BE2C (cell line): ENCODE measurements around the gene PLXNC1.

Source experiments
- DNase-seq: peaks from one replicate; pipeline ENCODE4 v3.0.0-alpha.2; 2020
- H3K27me3 ChIP-seq: fragments of 250-450 bp; sonication (Bioruptor Pico); 2 replicates; pipeline ENCODE4 v1.5.1; 2020; ENCODE audit warnings: mild to moderate bottlenecking
- H3K36me3 ChIP-seq: fragments of 250-450 bp; sonication (Bioruptor Pico); 2 replicates; pipeline ENCODE4 v1.5.1; 2020; ENCODE audit warnings: mild to moderate bottlenecking
- H3K4me1 ChIP-seq: fragments of 250-450 bp; sonication (Bioruptor Pico); 2 replicates; pipeline ENCODE4 v1.5.1; 2020
- H3K4me3 ChIP-seq: 2 replicates; pipeline ENCODE4 v1.5.1; 2011; ENCODE audit warnings: low read depth, low read length
- H3K9me3 ChIP-seq: fragments of 250-450 bp; sonication (Bioruptor Pico); 2 replicates; pipeline ENCODE4 v1.5.1; 2020
- CTCF ChIP-seq: IDR thresholded peaks from 2 replicates; pipeline ENCODE4 v1.5.1; 2012; ENCODE audit warnings: mild to moderate bottlenecking, low read depth, low read length

The PLXNC1 gene

GRCh38 chr12:94149119-94149780 is 873 bp downstream of the PLXNC1 start:
- Histone ChIP-seq H3K4me3 (no peak overlapping the region), H3K9me3 (no peaks in the 10 kb centered on the region), H3K36me3 (no peaks in the 10 kb centered on the region), H3K4me1 (no peaks in the 10 kb centered on the region), H3K27me3 (peaks cover 81% of the 10 kb centered on the region)
- DNase-seq, result peak; percentile 32
- TF ChIP-seq CTCF, result no peak

- Histone ChIP-seq H3K9me3 (no peaks in the 10 kb centered on the region), H3K4me1 (no peaks in the 10 kb centered on the region), H3K36me3 (no peaks in the 10 kb centered on the region), H3K27me3 (peaks cover 78% of the 10 kb centered on the region), H3K4me3 (no peak overlapping the region)
- no peak for DNase-seq
- TF ChIP-seq CTCF, result no peak
Observed at GRCh38 chr12:94149781-94150239, 1.4 kb downstream of the PLXNC1 start.

- Histone ChIP-seq H3K9me3 (no peaks in the 10 kb centered on the region), H3K27me3 (peaks cover 77% of the 10 kb centered on the region), H3K4me3 (no peak overlapping the region), H3K4me1 (no peaks in the 10 kb centered on the region), H3K36me3 (no peaks in the 10 kb centered on the region)
- DNase-seq, result no peak
- TF ChIP-seq CTCF, result no peak
Observed at GRCh38 chr12:94150240-94151121, 2.1 kb downstream of the PLXNC1 start.

GRCh38 chr12:94151582-94151981 is 3.2 kb downstream of the PLXNC1 start:
- H3K9me3 ChIP-seq, result no peaks in the 10 kb centered on the region
- no peak for DNase-seq
- no peak overlapping the region for H3K4me3 ChIP-seq
- no peaks in the 10 kb centered on the region for H3K4me1 ChIP-seq
- peaks cover 67% of the 10 kb centered on the region for H3K27me3 ChIP-seq
- H3K36me3 ChIP-seq, result no peaks in the 10 kb centered on the region
- no peak for TF ChIP-seq CTCF

DNA sequence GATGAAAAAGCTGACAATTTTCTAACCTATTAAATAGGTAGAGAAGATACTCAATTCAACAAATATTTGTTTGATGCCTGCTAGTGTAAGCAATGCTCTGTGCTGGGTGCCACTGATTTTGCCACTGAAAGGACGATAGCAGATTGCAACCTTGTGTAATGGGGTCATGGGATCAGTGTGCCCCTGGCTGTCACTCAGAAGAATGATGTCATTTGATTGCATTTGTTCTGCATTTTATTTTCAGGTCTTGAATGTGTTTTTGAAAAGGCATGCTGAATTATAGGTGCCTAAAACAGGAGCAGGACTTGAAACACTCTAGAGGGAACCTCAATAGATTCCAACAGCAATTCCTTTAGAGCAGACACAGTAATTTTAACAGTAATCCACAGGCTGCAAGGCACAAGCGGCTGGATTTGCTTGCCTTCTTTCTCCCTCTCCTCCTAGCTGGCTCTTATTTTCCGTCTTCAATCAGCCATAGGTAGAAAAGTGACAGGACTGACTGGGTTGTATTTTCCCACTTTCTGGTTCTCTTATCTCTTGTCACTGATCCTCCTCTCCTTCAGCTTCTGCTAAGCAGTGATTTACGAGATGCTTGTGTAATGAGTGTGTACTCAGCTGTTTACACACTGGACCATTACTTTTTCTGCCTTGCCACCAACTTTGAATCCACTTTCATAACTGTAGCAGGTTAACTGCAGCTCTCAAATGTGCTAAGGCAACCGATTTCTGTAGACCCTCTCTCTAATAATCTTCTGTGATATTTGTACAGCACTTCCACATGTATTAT is 4.1 kb downstream of the PLXNC1 start:
- H3K4me1 ChIP-seq, result no peaks in the 10 kb centered on the region
- peaks cover 61% of the 10 kb centered on the region for H3K27me3 ChIP-seq
- H3K4me3 ChIP-seq, result no peak overlapping the region
- no peaks in the 10 kb centered on the region for H3K36me3 ChIP-seq
- H3K9me3 ChIP-seq, result no peaks in the 10 kb centered on the region
- TF ChIP-seq CTCF, result no peak
- no peak for DNase-seq
